GM12892 (cell line): ENCODE measurements around the gene OTUB2.

Experiments used
- POLR2A ChIP-seq: IDR thresholded peaks from 2 replicates; pipeline ENCODE4 v1.6.1; 2011; ENCODE audit warnings: low read depth, low read length, control low read depth
- POLR2AphosphoS5 ChIP-seq: IDR thresholded peaks from 2 replicates; pipeline ENCODE4 v1.6.1; 2011; ENCODE audit warnings: low read depth, low read length, control low read depth

DNA sequence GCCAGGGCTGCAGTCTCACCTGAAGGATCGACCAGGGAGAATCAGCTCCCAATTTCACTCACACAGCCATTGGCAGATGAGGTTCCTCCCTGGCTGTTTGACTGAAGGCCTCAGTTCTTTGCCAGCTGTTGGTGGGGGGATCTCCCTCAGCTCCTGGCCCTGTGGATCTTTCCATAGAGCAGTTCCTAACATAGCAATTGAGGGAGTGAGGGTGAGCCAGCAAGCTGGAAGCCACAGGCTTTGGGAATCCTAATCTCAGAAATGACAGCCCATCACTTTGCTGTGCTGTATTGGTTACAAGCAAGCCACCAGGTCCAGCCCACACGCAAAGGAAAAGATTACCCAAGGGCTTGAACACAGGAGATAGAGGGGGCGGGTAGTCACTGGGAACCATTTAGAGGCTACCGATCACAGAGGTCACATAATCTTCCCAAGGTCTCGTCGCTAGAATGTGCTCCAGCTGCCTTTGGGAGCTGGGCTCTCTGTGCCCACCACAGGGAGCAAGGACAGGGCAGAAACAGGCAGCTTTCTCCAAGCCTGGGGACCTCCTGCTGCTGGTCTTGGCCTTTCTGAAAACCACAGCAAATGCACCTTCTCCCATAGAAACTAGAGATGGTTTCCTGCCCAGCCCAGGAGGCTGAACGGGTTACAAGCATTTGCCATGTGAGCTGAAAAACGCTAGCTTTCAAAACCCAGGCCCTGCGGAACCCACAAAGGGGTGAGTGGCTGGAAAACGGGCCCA lies 4.6 kb upstream of the OTUB2 start:
- TF ChIP-seq POLR2AphosphoS5 (no peak), POLR2A (no peak)
